CD4-positive, alpha-beta T cell treated with Interleukin-17A for 4 hours (primary cell): Measurements from ENCODE around the gene BANK1.
"Not testable (repeated sequence)": the region's sequence is repeated elsewhere in the genome, so short reads cannot be mapped to it uniquely, and the experiment has no call there.

Experiments
- DNase-seq: peaks from one replicate; pipeline ENCODE4 v3.0.0-alpha.2; 2020; ENCODE audit warnings: mixed read lengths

Gene BANK1

GRCh38 chr4:101824500-101824899 lies 34.0 kb downstream of the BANK1 start:
- no peak for DNase-seq

GRCh38 chr4:101825953-101826352 lies 35.4 kb downstream of the BANK1 start:
- DNase-seq: no peak

GRCh38 chr4:101831816-101832215 lies 41.3 kb downstream of the BANK1 start:
- DNase-seq: no peak

GRCh38 chr4:101833480-101833879 lies 43.0 kb downstream of the BANK1 start:
- DNase-seq: no peak

- no peak for DNase-seq
Measured at GRCh38 chr4:101835121-101835904, 44.8 kb downstream of the BANK1 start.

- DNase-seq: no peak
Measured at GRCh38 chr4:101843054-101843453, 52.5 kb downstream of the BANK1 start.

- DNase-seq: no peak
Measured at GRCh38 chr4:101846550-101846949, 56.0 kb downstream of the BANK1 start.

- no peak for DNase-seq
Measured at GRCh38 chr4:101850698-101851097, 60.2 kb downstream of the BANK1 start.

GRCh38 chr4:101851672-101852071 lies 61.1 kb downstream of the BANK1 start:
- DNase-seq: no peak

GRCh38 chr4:101853028-101853427 lies 62.5 kb downstream of the BANK1 start:
- no peak for DNase-seq

- no peak for DNase-seq
Measured at GRCh38 chr4:101853691-101854090, 63.2 kb downstream of the BANK1 start.

- no peak for DNase-seq
Measured at GRCh38 chr4:101855239-101855638, 64.7 kb downstream of the BANK1 start.

- DNase-seq: no peak
Measured at GRCh38 chr4:101856149-101856548, 65.6 kb downstream of the BANK1 start.

GRCh38 chr4:101857176-101857575 lies 66.6 kb downstream of the BANK1 start:
- DNase-seq: no peak

- no peak for DNase-seq
Measured at GRCh38 chr4:101858641-101859040, 68.1 kb downstream of the BANK1 start.

GRCh38 chr4:101862595-101862994 lies 72.1 kb downstream of the BANK1 start:
- no peak for DNase-seq

- DNase-seq: no peak
Measured at GRCh38 chr4:101864660-101865059, 74.1 kb downstream of the BANK1 start.

GRCh38 chr4:101865501-101866062 lies 75.1 kb downstream of the BANK1 start:
- DNase-seq: no peak

GRCh38 chr4:101870874-101871273 lies 80.3 kb downstream of the BANK1 start:
- no peak for DNase-seq

GRCh38 chr4:101871962-101872676 lies 81.6 kb downstream of the BANK1 start:
- DNase-seq: no peak

- no peak for DNase-seq
Measured at GRCh38 chr4:101885574-101885973, 95.0 kb downstream of the BANK1 start.

- no peak for DNase-seq
Measured at GRCh38 chr4:101886826-101887225, 96.3 kb downstream of the BANK1 start.

GRCh38 chr4:101888472-101888871 lies 97.9 kb downstream of the BANK1 start:
- no peak for DNase-seq

- DNase-seq: not testable (repeated sequence)
Measured at GRCh38 chr4:101905527-101905926, 115.0 kb downstream of the BANK1 start.
